CD14-positive monocyte (primary cell): ENCODE measurements around the gene SLC2A6. TPM values are rescaled to one million over a fixed set of nuclear protein-coding genes. Genes with fewer than 3 reads are reported as not detected.

Experiments
- DNase-seq, 3 donors: peaks; one replicate each; pipeline ENCODE4 v3.0.0-alpha.2; 2011 to 2022
- H2AFZ ChIP-seq: 2 replicates; pipeline ENCODE4 v1.6.0; 2012; ENCODE audit warnings: mild to moderate bottlenecking, low read depth, low read length, inconsistent platforms; ENCODE audit not compliant: insufficient read depth, poor library complexity, severe bottlenecking
- H3K27ac ChIP-seq, 2 donors: 1 replicate in 1 of 2; 2 replicates in 1 of 2; pipeline ENCODE4 v1.5.1; 2012 to 2013; ENCODE audit warnings: low read length in 2 of 2, control low read depth in 1 of 2, inconsistent platforms in 1 of 2, low read depth in 1 of 2, mild to moderate bottlenecking in 1 of 2
- H3K27me3 ChIP-seq, 2 donors: one replicate each; pipeline versions ENCODE4 v1.6.0 to v1.6.1; 2011 to 2013; ENCODE audit warnings: low read length in 2 of 2; ENCODE audit not compliant: control insufficient read depth in 2 of 2, insufficient read depth in 2 of 2
- H3K36me3 ChIP-seq, 2 donors: replicated peaks in 1 of 2; 1 replicate in 1 of 2; 2 replicates in 1 of 2; pipeline versions ENCODE4 v1.5.1 to v1.6.1; 2012 to 2013; ENCODE audit warnings: low read length in 2 of 2, control low read depth in 1 of 2, inconsistent platforms in 1 of 2, mild to moderate bottlenecking in 1 of 2; ENCODE audit not compliant: insufficient read depth in 2 of 2, control insufficient read depth in 1 of 2
- H3K4me1 ChIP-seq, 2 donors: 1 replicate in 1 of 2; 2 replicates in 1 of 2; pipeline versions ENCODE4 v1.5.1 to v1.6.1; 2012 to 2013; ENCODE audit warnings: low read length in 2 of 2, control low read depth in 1 of 2, inconsistent platforms in 1 of 2, mild to moderate bottlenecking in 1 of 2, moderate library complexity in 1 of 2; ENCODE audit not compliant: insufficient read depth in 2 of 2, control insufficient read depth in 1 of 2
- H3K4me2 ChIP-seq: replicated peaks from 2 replicates; pipeline ENCODE3; 2012; ENCODE audit warnings: low read length, moderate library complexity, mild to moderate bottlenecking; ENCODE audit not compliant: poor library complexity, severe bottlenecking; ENCODE audit errors: extremely low read depth
- H3K4me3 ChIP-seq, 3 experiments: fragments of 200-600 bp in 1 of 3; sonication (generic) in 1 of 3; replicated peaks in 1 of 3; 1 replicate in 2 of 3; 2 replicates in 1 of 3; pipeline ENCODE4 v1.5.1; 2011 to 2013; ENCODE audit warnings: low read length in 3 of 3, mild to moderate bottlenecking in 3 of 3, control low read depth in 2 of 3, low read depth in 2 of 3, inconsistent platforms in 1 of 3, moderate library complexity in 1 of 3
- H3K79me2 ChIP-seq: 2 replicates; pipeline ENCODE4 v1.6.0; 2012; ENCODE audit warnings: mild to moderate bottlenecking, control low read depth, inconsistent platforms, low read length, moderate library complexity; ENCODE audit not compliant: insufficient read depth
- H3K9ac ChIP-seq: 2 replicates; pipeline ENCODE4 v1.6.0; 2017; ENCODE audit warnings: low read length, mild to moderate bottlenecking; ENCODE audit not compliant: insufficient read depth, poor library complexity, severe bottlenecking
- H3K9me3 ChIP-seq, 2 donors: replicated peaks in 1 of 2; 1 replicate in 1 of 2; 2 replicates in 1 of 2; pipeline versions ENCODE4 v1.5.1 to v1.6.1; 2012 to 2013; ENCODE audit warnings: low read length in 2 of 2, control low read depth in 1 of 2; ENCODE audit not compliant: control insufficient read depth in 1 of 2, insufficient read depth in 1 of 2
- H4K20me1 ChIP-seq: 2 replicates; pipeline ENCODE4 v1.6.0; 2012; ENCODE audit warnings: mild to moderate bottlenecking, low read length, control low read depth, moderate library complexity; ENCODE audit not compliant: insufficient read depth
- H3K27ac Mint-ChIP-seq, 7 donors: one replicate each; pipeline ENCODE4 v1.8.0; 2020; ENCODE audit warnings: mild to moderate bottlenecking in 7 of 7, mixed read lengths in 7 of 7, moderate library complexity in 6 of 7, inconsistent platforms in 2 of 7
- H3K27me3 Mint-ChIP-seq, 3 donors: one replicate each; pipeline ENCODE4 v1.8.0; 2021 to 2022; ENCODE audit warnings: low read depth in 3 of 3, mild to moderate bottlenecking in 3 of 3, mixed read lengths in 3 of 3, moderate library complexity in 3 of 3, inconsistent platforms in 1 of 3
- H3K36me3 Mint-ChIP-seq, 2 donors: one replicate each; pipeline ENCODE4 v1.8.0; 2020; ENCODE audit warnings: mixed read lengths in 2 of 2, inconsistent platforms in 1 of 2, mild to moderate bottlenecking in 1 of 2
- H3K4me1 Mint-ChIP-seq: one replicate; pipeline ENCODE4 v1.8.0; 2020; ENCODE audit warnings: mild to moderate bottlenecking, mixed read lengths
- H3K4me3 Mint-ChIP-seq, 2 donors: one replicate each; pipeline ENCODE4 v1.8.0; 2020; ENCODE audit warnings: mild to moderate bottlenecking in 2 of 2, mixed read lengths in 2 of 2, moderate library complexity in 1 of 2
- H3K9me3 Mint-ChIP-seq, 7 donors: one replicate each; pipeline ENCODE4 v1.8.0; 2020 to 2022; ENCODE audit warnings: mixed read lengths in 7 of 7, mild to moderate bottlenecking in 6 of 7, moderate library complexity in 6 of 7, inconsistent platforms in 2 of 7
- CTCF ChIP-seq: fragments of 200-600 bp; IDR thresholded peaks from one replicate; pipeline ENCODE4 v1.8.0; 2022; ENCODE audit warnings: antibody characterized with exemption, mild to moderate bottlenecking
- WGBS: methylation state at CpG from one replicate; pipeline ENCODE4 v1.1.5; 2013; ENCODE audit warnings: missing lambda C conversion rate; ENCODE audit not compliant: insufficient coverage; 5-methylcytosine and 5-hydroxymethylcytosine counted together
- intact Hi-C, 2 donors: fragments of 100-400 bp; cut with micrococcal nuclease; formaldehyde crosslinking; loops; one replicate each; pipeline versions ENCODE4 v1.15.0 to v1.15.1; 2023
- polyA plus RNA-seq, 3 donors: library from polyadenylated mRNA; depleted of rRNA in 1 of 3; unstranded in 2 of 3; stranded (reverse) in 1 of 3; fragments of 300-500 nt in 2 of 3; fragments of >200 nt in 1 of 3; fragmentation: Illumina TruSeq in 2 of 3; gene quantifications; 1 replicate in 2 of 3; 2 replicates in 1 of 3; pipeline ENCODE4 v1.2.3, GENCODE V29; 2012 to 2021

SLC2A6 gene
- polyA plus RNA-seq, 3 donors, result 43.2 to 127 (median 60.4) TPM

GRCh38 chr9:133457233-133457632 lies 21.7 kb downstream of the SLC2A6 start:
- peaks cover 0 to 1% (median 0%) of the 10 kb centered on the region in 7 donors for H3K9me3 Mint-ChIP-seq
- intact Hi-C loops, result loop anchor here in 1 of 2 donors (5.0 to 10.0 kb wide), 2 partner anchors 35 to 568 kb away; partner anchors contain the start of genes ADAMTS13 and BRD3OS
- 94% methylated on average over 13 of the region's 13 CpGs for WGBS

GRCh38 chr9:133456409-133456808 lies 22.5 kb downstream of the SLC2A6 start:
- Histone ChIP-seq H3K4me1 (peaks cover 17 to 22% of the 10 kb centered on the region in 2 donors), H3K4me2 (no peak overlapping the region), H3K4me3 (no peak overlapping the region), H3K27ac (no peak overlapping the region), H3K79me2 (no peaks in the 10 kb centered on the region), H3K9ac (no peak overlapping the region), H3K36me3 (no peaks in the 10 kb centered on the region), H3K27me3 (peaks cover 0 to 9% of the 10 kb centered on the region in 2 donors), H2AFZ (no peak overlapping the region), H3K9me3 (no peaks in the 10 kb centered on the region), H4K20me1 (peaks cover 6% of the 10 kb centered on the region)
- no peak for TF ChIP-seq CTCF
- Mint-ChIP-seq H3K9me3 (peaks cover 0 to 1% (median 0%) of the 10 kb centered on the region in 7 donors), H3K4me3 (no peak overlapping the region), H3K4me1 (peaks cover 19% of the 10 kb centered on the region), H3K27me3 (peaks cover 10 to 26% (median 13%) of the 10 kb centered on the region in 3 donors), H3K27ac (no peak overlapping the region), H3K36me3 (no peaks in the 10 kb centered on the region)
- WGBS, result 95% methylated on average over 9 of the region's 9 CpGs
- DNase-seq, result no peak
- intact Hi-C loops, result loop anchor here in 1 of 2 donors (5.0 to 10.0 kb wide), 2 partner anchors 34 to 568 kb away; partner anchors contain the start of genes ADAMTS13 and BRD3OS

More at GRCh38 chr9:133457233-133457632, 21.7 kb downstream of the SLC2A6 start:
- no peak overlapping the region for H3K9ac ChIP-seq
- Mint-ChIP-seq H3K27me3 (peaks cover 12 to 34% (median 15%) of the 10 kb centered on the region in 3 donors), H3K27ac (no peak overlapping the region), H3K4me1 (peaks cover 19% of the 10 kb centered on the region), H3K4me3 (no peak overlapping the region), H3K36me3 (no peaks in the 10 kb centered on the region)
- H3K27ac ChIP-seq, result no peak overlapping the region
- H3K79me2 ChIP-seq, result no peaks in the 10 kb centered on the region
- H3K4me2 ChIP-seq, result no peak overlapping the region
- H3K4me1 ChIP-seq, result peaks cover 17 to 22% of the 10 kb centered on the region in 2 donors
- no peak for TF ChIP-seq CTCF
- H3K27me3 ChIP-seq, result peaks cover 0 to 9% of the 10 kb centered on the region in 2 donors
- H2AFZ ChIP-seq, result no peak overlapping the region
- peaks cover 12% of the 10 kb centered on the region for H4K20me1 ChIP-seq
- no peaks in the 10 kb centered on the region for H3K36me3 ChIP-seq
- no peaks in the 10 kb centered on the region for H3K9me3 ChIP-seq
- H3K4me3 ChIP-seq, result no peak overlapping the region
- DNase-seq, result no peak
